Suprapubic skin (tissue), 4 donors: ENCODE results near the gene KRT31. TPM values are rescaled to one million over a fixed set of nuclear protein-coding genes. Genes with fewer than 3 reads are reported as not detected.

ENCODE experiments used
- DNase-seq, 2 donors: peaks; one replicate each; pipeline ENCODE4 v3.0.0-alpha.2; 2019; ENCODE audit warnings: low spot score in 2 of 2
- H3K27ac ChIP-seq: fragments of 200-600 bp; sonication (generic); one replicate; pipeline ENCODE4 v1.5.1; 2019
- H3K27me3 ChIP-seq: fragments of 200-600 bp; sonication (generic); one replicate; pipeline ENCODE4 v1.5.1; 2019
- H3K36me3 ChIP-seq: fragments of 200-600 bp; sonication (generic); one replicate; pipeline ENCODE4 v1.5.1; 2019
- H3K4me1 ChIP-seq: fragments of 200-600 bp; sonication (generic); one replicate; pipeline ENCODE4 v1.5.1; 2019
- H3K4me3 ChIP-seq: fragments of 200-600 bp; sonication (generic); one replicate; pipeline ENCODE4 v1.5.1; 2019; ENCODE audit warnings: mild to moderate bottlenecking
- H3K9me3 ChIP-seq: fragments of 200-600 bp; sonication (generic); one replicate; pipeline ENCODE4 v1.5.1; 2019
- EP300 ChIP-seq: sonication (generic); formaldehyde crosslinking; IDR thresholded peaks from one replicate; pipeline ENCODE4 v1.6.1; 2017; ENCODE audit warnings: antibody characterized with exemption
- POLR2A ChIP-seq, 2 donors: fragments of 450-650 bp; IDR thresholded peaks; one replicate each; pipeline ENCODE4 v1.6.1; 2017; ENCODE audit warnings: antibody characterized with exemption in 2 of 2, mild to moderate bottlenecking in 2 of 2, moderate library complexity in 2 of 2
- POLR2AphosphoS5 ChIP-seq, 3 donors: sonication (generic); formaldehyde crosslinking; IDR thresholded peaks; one replicate each; pipeline ENCODE4 v1.6.1; 2017; ENCODE audit warnings: antibody characterized with exemption in 3 of 3
- WGBS: methylation state at CpG from one replicate; pipeline ENCODE4 v1.1.5; 2018; 5-methylcytosine and 5-hydroxymethylcytosine counted together
- total RNA-seq, 4 donors: library from RNA; depleted of rRNA; stranded (reverse); fragments of >200 nt; gene quantifications; one replicate each; pipeline ENCODE4 v1.1.0, GENCODE V29; 2016
- TF ChIP-seq, protein P1 (sequence below), 2 donors: fragments of 200-600 bp in 1 of 2; fragments of 450-650 bp in 1 of 2; sonication (generic) in 1 of 2; IDR thresholded peaks; one replicate each; pipeline ENCODE4 v1.5.1; 2016 to 2019; ENCODE audit warnings: antibody characterized with exemption in 2 of 2, mild to moderate bottlenecking in 1 of 2, moderate library complexity in 1 of 2

KRT31 gene
- total RNA-seq, 4 donors from 2014 or later: 38.5 to 618 (median 84.8) TPM

DNA sequence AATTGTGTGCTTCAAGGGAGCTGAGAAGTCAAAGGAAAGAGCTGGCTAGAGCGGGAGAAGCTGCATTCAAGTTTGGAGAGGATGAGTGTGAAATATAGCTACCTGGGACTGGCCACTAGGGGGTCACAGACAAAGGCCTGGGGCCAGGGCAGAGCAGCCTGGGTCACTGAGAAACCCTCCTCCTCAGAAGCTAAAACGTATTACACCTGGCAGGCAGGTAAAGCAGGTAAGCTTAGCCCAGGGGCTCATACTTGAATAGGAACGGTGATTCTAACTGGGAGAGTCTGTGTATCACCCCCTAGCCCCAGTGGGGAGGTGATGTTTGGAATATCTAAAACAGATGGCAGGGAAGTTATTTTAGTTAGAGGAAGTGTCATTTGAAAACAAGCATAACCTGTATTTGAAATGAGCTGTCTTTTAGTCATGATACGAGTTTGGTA, 20.2 kb upstream of the KRT31 start:
- TF ChIP-seq, protein P1, sequence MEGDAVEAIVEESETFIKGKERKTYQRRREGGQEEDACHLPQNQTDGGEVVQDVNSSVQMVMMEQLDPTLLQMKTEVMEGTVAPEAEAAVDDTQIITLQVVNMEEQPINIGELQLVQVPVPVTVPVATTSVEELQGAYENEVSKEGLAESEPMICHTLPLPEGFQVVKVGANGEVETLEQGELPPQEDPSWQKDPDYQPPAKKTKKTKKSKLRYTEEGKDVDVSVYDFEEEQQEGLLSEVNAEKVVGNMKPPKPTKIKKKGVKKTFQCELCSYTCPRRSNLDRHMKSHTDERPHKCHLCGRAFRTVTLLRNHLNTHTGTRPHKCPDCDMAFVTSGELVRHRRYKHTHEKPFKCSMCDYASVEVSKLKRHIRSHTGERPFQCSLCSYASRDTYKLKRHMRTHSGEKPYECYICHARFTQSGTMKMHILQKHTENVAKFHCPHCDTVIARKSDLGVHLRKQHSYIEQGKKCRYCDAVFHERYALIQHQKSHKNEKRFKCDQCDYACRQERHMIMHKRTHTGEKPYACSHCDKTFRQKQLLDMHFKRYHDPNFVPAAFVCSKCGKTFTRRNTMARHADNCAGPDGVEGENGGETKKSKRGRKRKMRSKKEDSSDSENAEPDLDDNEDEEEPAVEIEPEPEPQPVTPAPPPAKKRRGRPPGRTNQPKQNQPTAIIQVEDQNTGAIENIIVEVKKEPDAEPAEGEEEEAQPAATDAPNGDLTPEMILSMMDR (IDR thresholded peaks at IDR 0.05): peak in 1 of 2 donors; percentile 22
- no peak for TF ChIP-seq EP300
- Histone ChIP-seq H3K4me3 (no peak overlapping the region), H3K36me3 (no peaks in the 10 kb centered on the region), H3K27ac (no peak overlapping the region), H3K4me1 (peaks cover 30% of the 10 kb centered on the region), H3K9me3 (no peaks in the 10 kb centered on the region), H3K27me3 (peaks cover 3% of the 10 kb centered on the region)
- no peak for DNase-seq
- 40% methylated on average over 4 of the region's 4 CpGs for WGBS

DNA sequence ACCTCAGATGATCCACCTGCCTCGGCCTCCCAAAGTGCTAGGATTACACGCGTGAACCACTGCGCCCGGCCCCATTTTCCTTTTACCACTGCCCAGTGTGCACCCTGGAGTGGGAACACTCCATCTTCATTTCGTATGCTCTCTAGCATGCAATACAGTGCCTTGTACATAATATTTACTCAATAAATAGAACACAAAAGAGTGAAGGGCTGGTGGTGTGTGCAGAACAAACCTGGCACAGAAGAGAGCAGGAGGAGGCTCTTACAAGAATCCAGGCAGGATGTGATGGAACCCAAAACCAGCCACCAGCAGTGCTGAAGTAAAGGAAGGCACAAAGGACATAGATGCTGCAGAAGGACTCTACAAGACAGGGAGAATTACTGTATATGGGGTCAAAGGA, 19.7 kb upstream of the KRT31 start:
- TF ChIP-seq EP300 (no peak), POLR2A (IDR thresholded peaks at IDR 0.05) (no peak), POLR2AphosphoS5 (IDR thresholded peaks at IDR 0.05) (no peak)
- TF ChIP-seq, protein P1 (IDR thresholded peaks at IDR 0.05): no peak
- Histone ChIP-seq H3K4me3 (no peak overlapping the region), H3K4me1 (peaks cover 30% of the 10 kb centered on the region), H3K36me3 (no peaks in the 10 kb centered on the region), H3K9me3 (no peaks in the 10 kb centered on the region), H3K27me3 (no peaks in the 10 kb centered on the region), H3K27ac (no peak overlapping the region)
- 94% methylated on average over 6 of the region's 6 CpGs for WGBS
- DNase-seq: no peak

DNA sequence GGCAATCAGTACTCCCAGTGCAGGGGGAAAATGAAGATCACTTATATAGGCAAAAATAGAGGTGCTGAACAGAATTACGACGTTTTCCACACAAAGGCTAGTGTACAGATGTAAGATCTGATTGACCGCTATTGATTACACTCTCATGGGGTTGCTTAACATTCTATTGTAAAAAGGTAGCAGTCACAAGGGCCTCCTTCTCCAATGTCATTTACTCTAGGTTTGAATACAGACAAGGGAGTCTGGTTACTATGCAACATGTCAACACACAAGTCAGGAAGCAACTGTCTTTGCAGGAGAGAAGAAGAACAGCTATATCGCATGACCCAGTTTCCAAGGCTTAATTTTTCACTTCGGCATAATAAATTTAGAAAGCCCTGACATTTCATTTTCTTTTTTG, 19.1 kb upstream of the KRT31 start:
- H3K4me3 ChIP-seq: no peak overlapping the region
- no peak overlapping the region for H3K27ac ChIP-seq

DNA sequence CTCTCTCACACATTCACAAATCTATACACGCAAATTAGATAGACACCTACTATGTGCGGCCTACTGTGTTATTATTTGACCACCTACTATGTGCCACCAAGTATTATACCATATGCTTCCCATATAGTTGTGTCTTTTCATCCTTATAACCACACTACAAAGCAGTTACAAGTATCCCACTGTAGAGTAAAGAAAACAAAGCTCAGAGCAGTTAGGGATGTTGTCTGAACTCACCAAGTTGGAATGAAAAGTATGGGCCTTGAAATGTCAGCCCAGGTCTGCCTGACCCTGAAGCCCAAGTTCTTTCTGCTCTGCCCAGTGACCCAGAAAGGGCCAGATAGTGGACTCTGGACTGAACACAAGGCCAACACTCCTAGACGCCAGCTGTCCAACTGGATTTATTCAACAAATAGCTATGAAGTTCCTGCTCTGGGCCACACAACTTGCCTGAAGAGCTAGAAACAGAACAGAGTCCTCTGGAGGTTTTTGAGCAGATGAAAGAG, 18.5 kb upstream of the KRT31 start:
- Histone ChIP-seq H3K4me3 (no peak overlapping the region), H3K9me3 (no peaks in the 10 kb centered on the region), H3K4me1 (peaks cover 28% of the 10 kb centered on the region), H3K27ac (no peak overlapping the region), H3K27me3 (no peaks in the 10 kb centered on the region), H3K36me3 (no peaks in the 10 kb centered on the region)
- TF ChIP-seq EP300 (no peak), POLR2A (IDR thresholded peaks at IDR 0.05) (no peak), POLR2AphosphoS5 (IDR thresholded peaks at IDR 0.05) (no peak)
- TF ChIP-seq, protein P1 (IDR thresholded peaks at IDR 0.05): no peak
- no peak for DNase-seq
- WGBS: 80% methylated on average over 3 of the region's 3 CpGs

More for the DNA sequence above, 19.1 kb upstream of the KRT31 start:
- DNase-seq: no peak
- Histone ChIP-seq H3K9me3 (no peaks in the 10 kb centered on the region), H3K27me3 (no peaks in the 10 kb centered on the region), H3K36me3 (no peaks in the 10 kb centered on the region), H3K4me1 (peaks cover 30% of the 10 kb centered on the region)
- WGBS: 76% methylated on average over 5 of the region's 5 CpGs
- TF ChIP-seq POLR2A (IDR thresholded peaks at IDR 0.05) (no peak), POLR2AphosphoS5 (IDR thresholded peaks at IDR 0.05) (no peak), EP300 (no peak)
- TF ChIP-seq, protein P1 (IDR thresholded peaks at IDR 0.05): no peak

DNA sequence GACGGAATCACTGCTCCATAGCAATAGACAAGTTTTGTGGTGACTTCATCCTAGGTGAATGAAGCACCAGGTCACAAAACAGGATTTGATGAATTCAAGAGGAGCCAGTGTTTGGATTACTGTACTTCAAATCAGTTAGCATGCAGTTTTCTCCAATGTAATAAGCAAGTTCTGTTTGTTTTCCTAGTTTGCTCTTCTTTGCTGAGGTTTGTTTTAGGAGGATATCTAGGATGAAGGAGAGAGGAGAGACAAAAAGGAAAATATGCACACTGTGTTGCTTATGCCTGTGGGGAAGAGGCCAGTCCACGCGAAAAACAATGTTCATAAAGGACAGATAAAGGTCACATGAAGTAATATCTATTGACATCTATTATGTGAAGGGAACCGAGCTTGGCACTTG, 18.0 kb upstream of the KRT31 start:
- Histone ChIP-seq H3K27me3 (no peaks in the 10 kb centered on the region), H3K9me3 (no peaks in the 10 kb centered on the region), H3K4me1 (peaks cover 23% of the 10 kb centered on the region), H3K27ac (no peak overlapping the region), H3K4me3 (no peak overlapping the region), H3K36me3 (no peaks in the 10 kb centered on the region)
- WGBS: 71% methylated on average over 4 of the region's 4 CpGs
- no peak for TF ChIP-seq POLR2AphosphoS5 (IDR thresholded peaks at IDR 0.05)
- TF ChIP-seq, protein P1 (IDR thresholded peaks at IDR 0.05): no peak
- no peak for DNase-seq
